GM13977 (cell line): Measurements from ENCODE around the gene MRPS25.
A peak's percentile ranks its signal among the peaks of the same experiment; 100 is the strongest.

Experiments used
- DNase-seq: peaks from one replicate; pipeline ENCODE4 v3.0.0; 2012; ENCODE audit warnings: low spot score
- CTCF ChIP-seq: IDR thresholded peaks from 2 replicates; pipeline ENCODE4 v1.5.1; 2012; ENCODE audit warnings: mild to moderate bottlenecking, control low read depth; ENCODE audit not compliant: insufficient read depth; ENCODE audit errors: extremely low read depth, missing control alignments
- in situ Hi-C: fragments of 300-500 bp; cut with MboI; formaldehyde crosslinking; loops from one replicate; pipeline ENCODE4 v1.12.0; 2022; ENCODE audit warnings: low sequenced_read_pairs, low pct_unique_long_range_greater_than_20kb, mixed read lengths, inconsistent platforms; ENCODE audit not compliant: unreplicated experiment

Gene MRPS25

GRCh38 chr3:15051531-15051930 is 13.6 kb downstream of the MRPS25 start:
- TF ChIP-seq CTCF, result peak; percentile 78
- peak; percentile 64 for DNase-seq
- in situ Hi-C loops, result no loop called here

- in situ Hi-C loops, result no loop called here
- TF ChIP-seq CTCF, result no peak
- peak; percentile 67 for DNase-seq
These were observed 14.6 kb downstream of the MRPS25 start for GRCh38 chr3:15050405-15051092.

- no peak for TF ChIP-seq CTCF
- in situ Hi-C loops, result no loop called here
These were observed 15.5 kb downstream of the MRPS25 start for GRCh38 chr3:15049584-15049983.

GRCh38 chr3:15045667-15046066 is 19.4 kb downstream of the MRPS25 start:
- in situ Hi-C loops, result no loop called here
- DNase-seq, result no peak
- TF ChIP-seq CTCF, result no peak

More at GRCh38 chr3:15049584-15049983, 15.5 kb downstream of the MRPS25 start:
- DNase-seq, result no peak

GRCh38 chr3:15044326-15044725 is 20.8 kb downstream of the MRPS25 start:
- in situ Hi-C loops, result no loop called here
- DNase-seq, result no peak
- no peak for TF ChIP-seq CTCF

- no peak for DNase-seq
- no peak for TF ChIP-seq CTCF
- in situ Hi-C loops, result no loop called here
These were observed 21.5 kb downstream of the MRPS25 start for GRCh38 chr3:15043408-15044171.
